GM12873 (cell line): Measurements from ENCODE around the gene IPMK.

Experiments
- TF ChIP-seq, protein P1 (sequence below): IDR thresholded peaks from 2 replicates; pipeline ENCODE4 v1.5.1; 2012; ENCODE audit warnings: low read depth, mild to moderate bottlenecking, moderate library complexity, low read length, control low read depth; ENCODE audit not compliant: insufficient read depth; ENCODE audit errors: missing control alignments

IPMK gene

DNA sequence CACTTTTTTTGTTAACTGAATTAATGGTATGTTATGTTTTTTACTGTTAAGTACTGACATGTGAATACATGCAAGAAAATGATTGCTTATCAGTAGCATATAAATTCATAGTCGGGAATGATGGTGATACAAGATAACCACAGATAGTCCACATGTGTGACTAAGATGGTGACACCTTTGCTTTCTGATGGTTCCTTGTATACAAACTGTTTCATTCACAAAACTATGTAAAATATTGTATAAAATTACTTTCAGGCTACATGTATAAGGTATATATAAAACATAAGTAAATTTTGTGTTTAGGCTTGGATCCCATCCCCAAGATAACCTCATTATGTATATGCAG, 11.2 kb upstream of the IPMK start:
- TF ChIP-seq, protein P1, sequence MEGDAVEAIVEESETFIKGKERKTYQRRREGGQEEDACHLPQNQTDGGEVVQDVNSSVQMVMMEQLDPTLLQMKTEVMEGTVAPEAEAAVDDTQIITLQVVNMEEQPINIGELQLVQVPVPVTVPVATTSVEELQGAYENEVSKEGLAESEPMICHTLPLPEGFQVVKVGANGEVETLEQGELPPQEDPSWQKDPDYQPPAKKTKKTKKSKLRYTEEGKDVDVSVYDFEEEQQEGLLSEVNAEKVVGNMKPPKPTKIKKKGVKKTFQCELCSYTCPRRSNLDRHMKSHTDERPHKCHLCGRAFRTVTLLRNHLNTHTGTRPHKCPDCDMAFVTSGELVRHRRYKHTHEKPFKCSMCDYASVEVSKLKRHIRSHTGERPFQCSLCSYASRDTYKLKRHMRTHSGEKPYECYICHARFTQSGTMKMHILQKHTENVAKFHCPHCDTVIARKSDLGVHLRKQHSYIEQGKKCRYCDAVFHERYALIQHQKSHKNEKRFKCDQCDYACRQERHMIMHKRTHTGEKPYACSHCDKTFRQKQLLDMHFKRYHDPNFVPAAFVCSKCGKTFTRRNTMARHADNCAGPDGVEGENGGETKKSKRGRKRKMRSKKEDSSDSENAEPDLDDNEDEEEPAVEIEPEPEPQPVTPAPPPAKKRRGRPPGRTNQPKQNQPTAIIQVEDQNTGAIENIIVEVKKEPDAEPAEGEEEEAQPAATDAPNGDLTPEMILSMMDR: no peak

DNA sequence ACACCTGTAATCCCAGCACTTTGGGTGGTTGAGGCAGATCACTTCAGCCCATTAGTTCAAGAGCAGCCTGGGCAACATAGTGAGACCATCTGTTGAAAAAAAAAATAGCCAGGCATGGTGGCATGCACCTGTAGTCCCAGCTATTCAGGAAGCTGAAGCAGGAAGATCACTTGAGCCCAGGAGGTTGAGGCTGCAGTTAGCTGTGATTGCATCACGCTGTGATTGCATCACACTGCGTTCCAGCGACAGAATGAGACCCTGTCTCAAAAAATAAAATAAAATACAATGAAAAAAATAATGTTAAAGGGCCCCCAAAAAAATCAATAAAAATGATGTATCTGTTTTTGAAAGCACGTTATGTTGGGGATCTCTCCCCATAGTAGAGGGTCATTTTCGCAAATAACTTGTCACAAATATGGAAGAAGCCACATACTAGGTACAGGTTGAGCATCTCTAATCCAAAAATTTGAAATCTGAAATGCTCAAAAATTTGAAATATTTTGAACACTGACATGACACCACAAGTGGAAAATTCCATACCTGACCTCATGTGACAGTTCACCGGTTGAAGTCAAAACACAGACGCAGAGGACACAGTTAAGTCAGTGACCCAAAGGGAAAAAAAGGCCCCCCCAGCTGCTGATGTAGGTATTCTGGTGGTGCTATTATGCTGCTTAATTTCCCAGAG, 10.7 kb upstream of the IPMK start:
- TF ChIP-seq, protein P1: no peak

DNA sequence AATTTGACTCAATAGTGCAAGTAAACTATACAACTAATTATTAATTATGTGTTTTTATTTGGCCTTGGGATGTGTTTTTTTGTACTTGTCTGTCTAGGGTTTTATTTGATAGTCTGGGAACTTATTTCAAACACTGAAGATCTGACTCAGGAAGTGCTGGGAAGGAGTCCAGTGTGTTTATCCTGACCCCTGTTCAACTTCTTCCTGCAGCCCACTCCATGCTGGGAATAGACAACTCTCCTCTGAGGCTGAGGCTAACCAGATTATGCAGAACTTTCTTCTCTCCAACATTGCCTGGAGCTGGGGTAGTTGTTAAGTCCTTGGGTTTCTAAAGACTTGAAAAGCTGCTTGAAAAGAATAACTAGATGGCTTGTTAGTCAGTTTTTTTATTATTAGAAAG, 8.2 kb upstream of the IPMK start:
- TF ChIP-seq, protein P1: no peak

DNA sequence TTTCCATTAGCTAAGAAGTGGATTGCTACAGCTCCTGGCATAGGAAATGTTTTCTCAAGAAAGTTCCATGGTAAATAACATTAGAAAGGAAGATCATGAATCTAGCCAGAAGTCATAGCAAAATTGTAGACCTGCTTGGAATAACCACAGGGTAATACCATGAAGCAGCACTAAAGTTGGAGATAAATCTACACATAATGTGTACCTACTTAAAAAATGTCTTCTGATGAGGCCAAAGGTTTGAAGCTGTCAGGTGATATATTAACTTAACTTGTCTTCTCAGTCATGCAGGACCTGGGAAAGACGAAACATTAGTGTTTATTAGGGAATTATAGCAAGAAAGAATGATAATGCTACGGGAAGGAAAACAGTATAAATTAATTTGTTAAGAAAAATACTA, 7.6 kb upstream of the IPMK start:
- TF ChIP-seq, protein P1: no peak

DNA sequence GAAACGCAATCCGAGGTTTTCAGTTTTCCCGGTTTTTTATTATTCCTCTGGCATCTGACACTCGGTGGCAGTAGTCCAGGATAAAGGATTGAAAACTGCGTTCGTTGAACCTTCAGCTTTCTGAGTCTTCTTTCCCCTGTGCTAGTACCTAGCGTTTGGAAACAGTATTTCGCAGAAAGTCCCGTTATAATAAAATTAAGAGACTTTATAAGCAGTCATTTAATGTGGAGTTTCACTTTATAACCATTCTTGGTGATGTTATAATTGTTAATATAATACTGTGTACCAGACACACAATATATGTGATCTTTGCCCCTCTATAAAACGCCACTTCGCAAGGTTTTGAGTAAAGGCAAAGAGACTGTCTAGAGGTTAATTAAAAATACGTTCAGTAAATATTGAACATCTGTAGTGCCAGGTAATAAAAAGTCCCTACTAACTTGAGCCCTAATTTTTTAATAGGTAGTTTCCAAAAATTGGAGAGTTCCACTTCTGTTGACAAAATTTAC, 2.1 kb upstream of the IPMK start:
- TF ChIP-seq, protein P1: no peak

DNA sequence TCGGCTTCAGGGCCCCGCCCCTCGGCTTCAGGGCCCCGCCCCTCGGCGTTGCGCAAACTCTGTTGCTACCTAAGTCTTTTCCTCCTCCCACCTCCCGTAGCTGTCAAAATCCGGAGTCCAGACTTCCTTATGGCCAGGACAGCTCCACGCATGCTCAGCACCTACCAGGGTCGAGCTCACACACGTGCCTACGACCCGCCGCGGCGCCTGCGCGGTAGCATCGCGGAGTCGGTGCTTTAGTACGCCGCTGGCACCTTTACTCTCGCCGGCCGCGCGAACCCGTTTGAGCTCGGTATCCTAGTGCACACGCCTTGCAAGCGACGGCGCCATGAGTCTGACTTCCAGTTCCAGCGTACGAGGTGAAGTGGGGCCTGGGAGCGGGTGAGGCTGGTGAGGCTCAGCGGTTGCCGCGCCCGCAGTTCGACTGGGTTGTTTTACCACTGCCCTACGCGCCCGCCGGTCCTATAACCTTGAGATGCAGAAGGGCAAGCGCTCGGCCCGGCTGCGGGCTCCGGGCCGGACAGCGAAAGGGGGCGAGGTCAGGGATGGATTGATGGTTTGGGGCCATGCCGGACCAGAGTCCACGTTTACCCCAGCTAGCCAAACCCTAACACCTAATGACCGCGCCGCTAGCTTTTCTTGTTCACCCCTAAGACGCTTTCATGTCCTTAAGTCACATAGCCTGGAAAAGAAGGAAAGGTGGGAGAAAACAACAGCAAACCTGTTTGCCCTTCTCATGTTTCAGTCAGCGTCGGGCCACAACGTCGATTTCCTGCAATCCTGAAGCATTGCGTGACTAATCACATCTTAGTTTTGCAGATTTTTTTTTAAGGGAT, 1.5 kb upstream of the IPMK start, which contains the start of gene CISD1:
TSS of gene CISD1 (plus strand) at position 217 of the 836 bp plus-strand sequence. CDS start at position 329, 112 bp downstream.
- TF ChIP-seq, protein P1: no peak

DNA sequence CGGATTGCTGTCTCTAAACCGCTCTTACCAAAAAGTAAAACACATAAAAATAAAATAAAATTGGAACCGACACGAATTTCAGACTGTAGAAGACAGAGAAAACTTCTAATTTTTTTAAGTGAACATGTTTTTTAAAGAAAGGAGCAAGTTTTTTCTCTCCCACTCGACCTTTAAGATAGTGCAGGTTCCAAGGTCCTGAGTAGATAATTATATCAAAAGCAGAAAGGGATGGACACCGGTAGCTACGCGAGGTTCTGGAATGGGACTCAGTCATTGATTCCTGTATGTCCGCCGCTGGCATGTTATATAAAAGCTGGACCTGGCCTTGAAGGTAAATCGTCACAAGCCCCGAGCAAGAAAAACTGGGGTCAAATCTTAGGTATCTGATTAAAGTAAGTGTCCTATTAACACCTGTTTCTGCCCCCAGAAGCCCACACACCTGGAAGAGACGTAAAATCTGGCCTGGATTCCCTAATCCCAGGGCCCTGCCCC, 806 bp upstream of the IPMK start:
- TF ChIP-seq, protein P1: no peak
